Left lobe of liver (tissue), 2 donors: Measurements from ENCODE around the gene WNT5A. TPM values are rescaled to one million over a fixed set of nuclear protein-coding genes. Genes with fewer than 3 reads are reported as not detected.

Experiments used
- ATAC-seq: fragments of 200-7000 bp; cut with Tn5 transposase; one replicate; pipeline ENCODE4 v1.9.1; 2020; ENCODE audit warnings: mild to moderate bottlenecking, moderate library complexity
- DNase-seq: peaks from one replicate; pipeline ENCODE4 v3.0.0-alpha.2; 2020; ENCODE audit warnings: low spot score
- total RNA-seq: library from RNA; stranded (reverse); gene quantifications from one replicate; pipeline ENCODE4 v1.2.1, GENCODE V29; 2021
- donor health status: DM: no; HTN: no; CAD: no; lungs with moderate emphysema.
- donor health status: DM: no; HTN: yes; CAD: no.

The WNT5A gene
- total RNA-seq, 1 donor from 2014 or later, result 4.3 TPM

GRCh38 chr3:55454611-55455010, 32.5 kb downstream of the WNT5A start:
- ATAC-seq, result no peak
- no peak for DNase-seq

- no peak for ATAC-seq
- DNase-seq, result no peak
Observed at GRCh38 chr3:55453886-55454496, 33.1 kb downstream of the WNT5A start.

- no peak for ATAC-seq
Observed at GRCh38 chr3:55452886-55453285, 34.2 kb downstream of the WNT5A start.

GRCh38 chr3:55449527-55449926, 37.6 kb downstream of the WNT5A start:
- DNase-seq (no peak), ATAC-seq (no peak)

More at GRCh38 chr3:55452886-55453285, 34.2 kb downstream of the WNT5A start:
- no peak for DNase-seq

GRCh38 chr3:55446850-55447249, 40.3 kb downstream of the WNT5A start:
- DNase-seq, result no peak
- no peak for ATAC-seq

- ATAC-seq (peak; percentile 99), DNase-seq (peak; percentile 74)
Observed at GRCh38 chr3:55445551-55445950, 41.6 kb downstream of the WNT5A start.

GRCh38 chr3:55443346-55443745, 43.8 kb downstream of the WNT5A start:
- ATAC-seq (no peak), DNase-seq (no peak)

- DNase-seq (no peak), ATAC-seq (no peak)
Observed at GRCh38 chr3:55442861-55443260, 44.2 kb downstream of the WNT5A start.

- DNase-seq (no peak), ATAC-seq (no peak)
Observed at GRCh38 chr3:55441499-55441898, 45.6 kb downstream of the WNT5A start.

GRCh38 chr3:55440104-55440708, 46.9 kb downstream of the WNT5A start:
- ATAC-seq (no peak), DNase-seq (no peak)

GRCh38 chr3:55439657-55440056, 47.4 kb downstream of the WNT5A start:
- DNase-seq (no peak), ATAC-seq (no peak)

GRCh38 chr3:55436644-55437043, 50.5 kb downstream of the WNT5A start:
- ATAC-seq, result no peak
- no peak for DNase-seq

GRCh38 chr3:55435491-55435890, 51.6 kb downstream of the WNT5A start:
- ATAC-seq, result no peak
- DNase-seq, result no peak

- ATAC-seq (peak; percentile 44), DNase-seq (no peak)
Observed at GRCh38 chr3:55434789-55435188, 52.3 kb downstream of the WNT5A start.

GRCh38 chr3:55431041-55431440, 56.1 kb downstream of the WNT5A start:
- ATAC-seq (no peak), DNase-seq (no peak)

- DNase-seq, result no peak
Observed at GRCh38 chr3:55427739-55428138, 59.4 kb downstream of the WNT5A start.

GRCh38 chr3:55426486-55426885, 60.6 kb downstream of the WNT5A start:
- ATAC-seq, result no peak
- no peak for DNase-seq

More at GRCh38 chr3:55427739-55428138, 59.4 kb downstream of the WNT5A start:
- ATAC-seq, result no peak

GRCh38 chr3:55423782-55424181, 63.3 kb downstream of the WNT5A start:
- ATAC-seq (no peak), DNase-seq (no peak)

- no peak for ATAC-seq
Observed at GRCh38 chr3:55417211-55417610, 69.9 kb downstream of the WNT5A start.

GRCh38 chr3:55416331-55416821, 70.7 kb downstream of the WNT5A start:
- DNase-seq, result no peak
- ATAC-seq, result no peak

More at GRCh38 chr3:55417211-55417610, 69.9 kb downstream of the WNT5A start:
- DNase-seq, result no peak
